ENCODE data around the gene PTGER2. TPM values are rescaled to one million over a fixed set of nuclear protein-coding genes. Genes with fewer than 3 reads are reported as not detected.

Gene PTGER2
- total and polyA plus RNA-seq, 2 donors from 2014 or later = 3.4 to 10.0 TPM

DNA sequence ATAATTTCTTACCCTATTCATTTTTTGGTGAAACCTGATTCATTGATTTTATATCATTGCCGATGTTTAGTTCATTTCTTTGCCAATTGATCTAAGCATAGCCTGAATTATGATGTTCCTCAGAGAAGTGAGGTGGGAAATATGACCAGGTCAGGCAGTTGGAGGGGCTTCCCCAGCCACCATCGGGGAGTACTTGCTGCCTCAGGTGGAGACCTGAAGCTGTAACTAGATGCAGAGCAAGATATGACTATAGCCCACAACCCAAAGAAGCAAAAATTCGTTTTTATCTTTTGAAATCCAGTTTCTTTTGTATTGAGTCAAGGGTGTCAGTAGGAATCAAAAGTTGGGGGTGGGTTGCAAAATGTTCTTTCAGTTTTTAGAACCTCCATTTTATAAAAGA, 38.7 kb upstream of the PTGER2 start:
- no peaks in the 10 kb centered on the region for H3K4me1 ChIP-seq (ENCODE audit: control insufficient read depth in 2 of 3, insufficient read depth in 2 of 3, low read depth in 1 of 3, low read length in 3 of 3)
- no peaks in the 10 kb centered on the region for H3K9me3 ChIP-seq (ENCODE audit: control insufficient read depth in 2 of 3, insufficient read depth in 1 of 3, low read length in 3 of 3)
- no peak overlapping the region for H3K4me3 ChIP-seq (ENCODE audit: low read length in 3 of 3)
- TF ChIP-seq, protein P1, sequence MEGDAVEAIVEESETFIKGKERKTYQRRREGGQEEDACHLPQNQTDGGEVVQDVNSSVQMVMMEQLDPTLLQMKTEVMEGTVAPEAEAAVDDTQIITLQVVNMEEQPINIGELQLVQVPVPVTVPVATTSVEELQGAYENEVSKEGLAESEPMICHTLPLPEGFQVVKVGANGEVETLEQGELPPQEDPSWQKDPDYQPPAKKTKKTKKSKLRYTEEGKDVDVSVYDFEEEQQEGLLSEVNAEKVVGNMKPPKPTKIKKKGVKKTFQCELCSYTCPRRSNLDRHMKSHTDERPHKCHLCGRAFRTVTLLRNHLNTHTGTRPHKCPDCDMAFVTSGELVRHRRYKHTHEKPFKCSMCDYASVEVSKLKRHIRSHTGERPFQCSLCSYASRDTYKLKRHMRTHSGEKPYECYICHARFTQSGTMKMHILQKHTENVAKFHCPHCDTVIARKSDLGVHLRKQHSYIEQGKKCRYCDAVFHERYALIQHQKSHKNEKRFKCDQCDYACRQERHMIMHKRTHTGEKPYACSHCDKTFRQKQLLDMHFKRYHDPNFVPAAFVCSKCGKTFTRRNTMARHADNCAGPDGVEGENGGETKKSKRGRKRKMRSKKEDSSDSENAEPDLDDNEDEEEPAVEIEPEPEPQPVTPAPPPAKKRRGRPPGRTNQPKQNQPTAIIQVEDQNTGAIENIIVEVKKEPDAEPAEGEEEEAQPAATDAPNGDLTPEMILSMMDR (IDR thresholded peaks at IDR 0.05; ENCODE audit: borderline replicate concordance, extremely low read depth, insufficient read depth) = no peak
- FAIRE-seq (no peak), DNase-seq (no peak)
- H3K36me3 ChIP-seq (ENCODE audit: control insufficient read depth in 2 of 3, insufficient read depth in 3 of 3, low read length in 3 of 3) = no peaks in the 10 kb centered on the region
- no peak overlapping the region for H3K27ac ChIP-seq (ENCODE audit: low read depth in 2 of 2, low read length in 2 of 2)
- intact Hi-C loops (cut with DNase I) = no loop called here
- H3K9ac ChIP-seq (ENCODE audit: low read length in 3 of 3) = no peak overlapping the region
- H3K27me3 ChIP-seq (ENCODE audit: control insufficient read depth, insufficient read depth, low read length) = no peaks in the 10 kb centered on the region

DNA sequence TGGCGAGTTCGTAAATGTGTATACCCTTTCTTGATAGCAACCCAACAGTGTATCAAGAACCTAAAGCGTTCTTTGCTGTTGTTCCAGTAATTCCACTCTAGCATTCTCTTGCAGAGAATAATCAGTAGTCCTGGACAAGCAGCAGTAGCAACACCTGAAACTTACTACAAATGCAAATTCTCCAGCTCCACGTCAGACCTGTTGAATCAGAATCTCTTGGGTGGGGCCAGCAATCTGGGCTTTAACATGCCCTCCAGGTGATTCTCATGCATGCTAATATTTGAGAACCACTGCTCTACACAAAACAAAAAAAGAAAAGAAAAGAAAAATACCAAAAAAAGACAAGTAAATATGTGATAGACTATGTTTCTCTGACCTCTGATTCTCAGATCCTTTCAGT, 36.6 kb upstream of the PTGER2 start:
- DNase-seq (no peak), FAIRE-seq (no peak)
- intact Hi-C loops (cut with DNase I) = no loop called here
- TF ChIP-seq, protein P1 (IDR thresholded peaks at IDR 0.05; ENCODE audit: borderline replicate concordance, extremely low read depth, insufficient read depth) = no peak
- no peaks in the 10 kb centered on the region for H3K9me3 ChIP-seq (ENCODE audit: control insufficient read depth in 2 of 3, insufficient read depth in 1 of 3, low read length in 3 of 3)
- H3K4me3 ChIP-seq (ENCODE audit: low read length in 3 of 3) = no peak overlapping the region
- H3K27ac ChIP-seq (ENCODE audit: low read depth in 2 of 2, low read length in 2 of 2) = no peak overlapping the region
- no peak overlapping the region for H3K9ac ChIP-seq (ENCODE audit: low read length in 3 of 3)
- H3K36me3 ChIP-seq (ENCODE audit: control insufficient read depth in 2 of 3, insufficient read depth in 3 of 3, low read length in 3 of 3) = no peaks in the 10 kb centered on the region
- no peaks in the 10 kb centered on the region for H3K27me3 ChIP-seq (ENCODE audit: control insufficient read depth, insufficient read depth, low read length)
- no peaks in the 10 kb centered on the region for H3K4me1 ChIP-seq (ENCODE audit: control insufficient read depth in 2 of 3, insufficient read depth in 2 of 3, low read depth in 1 of 3, low read length in 3 of 3)

DNA sequence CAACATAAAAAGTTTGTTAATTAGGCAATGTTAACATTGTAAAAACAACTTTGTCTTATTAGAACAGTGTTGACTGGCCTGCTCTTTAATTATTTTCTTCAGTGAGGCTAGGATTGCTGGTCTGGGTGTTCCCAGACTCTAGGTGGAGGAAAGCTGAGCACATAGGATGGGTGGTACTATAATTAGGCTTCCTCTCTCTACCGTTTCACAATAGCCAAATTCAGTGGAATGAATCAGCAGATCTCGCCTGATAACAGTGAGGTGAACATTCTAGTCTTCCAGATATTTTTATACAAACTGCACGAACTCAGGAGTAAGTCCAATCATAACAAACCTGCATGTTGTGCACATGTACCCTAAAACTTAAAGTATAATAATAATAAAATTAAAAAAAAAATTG, 34.7 kb upstream of the PTGER2 start:
- FAIRE-seq = no peak
- Histone ChIP-seq H3K9ac (ENCODE audit: low read length in 3 of 3) (no peak overlapping the region), H3K27me3 (ENCODE audit: control insufficient read depth, insufficient read depth, low read length) (no peaks in the 10 kb centered on the region), H3K27ac (ENCODE audit: low read depth in 2 of 2, low read length in 2 of 2) (no peak overlapping the region), H3K36me3 (ENCODE audit: control insufficient read depth in 2 of 3, insufficient read depth in 3 of 3, low read length in 3 of 3) (no peaks in the 10 kb centered on the region), H3K9me3 (ENCODE audit: control insufficient read depth in 2 of 3, insufficient read depth in 1 of 3, low read length in 3 of 3) (no peaks in the 10 kb centered on the region), H3K4me1 (ENCODE audit: control insufficient read depth in 2 of 3, insufficient read depth in 2 of 3, low read depth in 1 of 3, low read length in 3 of 3) (no peaks in the 10 kb centered on the region), H3K4me3 (ENCODE audit: low read length in 3 of 3) (no peak overlapping the region)
- DNase-seq = no peak
- TF ChIP-seq, protein P1 (IDR thresholded peaks at IDR 0.05; ENCODE audit: borderline replicate concordance, extremely low read depth, insufficient read depth) = no peak
- intact Hi-C loops (cut with DNase I) = no loop called here

- no peak for DNase-seq
- no peak overlapping the region for H3K9ac ChIP-seq (ENCODE audit: low read length in 3 of 3)
- H3K4me1 ChIP-seq (ENCODE audit: control insufficient read depth in 2 of 3, insufficient read depth in 2 of 3, low read depth in 1 of 3, low read length in 3 of 3) = no peaks in the 10 kb centered on the region
- H3K27ac ChIP-seq (ENCODE audit: low read depth in 2 of 2, low read length in 2 of 2) = no peak overlapping the region
- no peaks in the 10 kb centered on the region for H3K36me3 ChIP-seq (ENCODE audit: control insufficient read depth in 2 of 3, insufficient read depth in 3 of 3, low read length in 3 of 3)
- FAIRE-seq = no peak
- TF ChIP-seq, protein P1 (IDR thresholded peaks at IDR 0.05; ENCODE audit: borderline replicate concordance, extremely low read depth, insufficient read depth) = no peak
- H3K27me3 ChIP-seq (ENCODE audit: control insufficient read depth, insufficient read depth, low read length) = no peaks in the 10 kb centered on the region
- intact Hi-C loops (cut with DNase I) = no loop called here
- H3K4me3 ChIP-seq (ENCODE audit: low read length in 3 of 3) = no peak overlapping the region
- H3K9me3 ChIP-seq (ENCODE audit: control insufficient read depth in 2 of 3, insufficient read depth in 1 of 3, low read length in 3 of 3) = no peaks in the 10 kb centered on the region
Measured at GRCh38 chr14:52283099-52283498, 31.0 kb upstream of the PTGER2 start.

Measured in kidney (tissue), 14 donors.